AG20443 (cell line): ENCODE data around the gene SORCS3.

Experiments
- DNase-seq: peaks from one replicate; pipeline ENCODE4 v3.0.0; 2012; ENCODE audit warnings: low spot score, mixed read lengths

The SORCS3 gene

GRCh38 chr10:104844073-104844472 lies 203.0 kb downstream of the SORCS3 start:
- no peak for DNase-seq

- no peak for DNase-seq
These were observed 208.9 kb downstream of the SORCS3 start for GRCh38 chr10:104850023-104850422.

GRCh38 chr10:104867966-104868598 lies 227.0 kb downstream of the SORCS3 start:
- DNase-seq: no peak

GRCh38 chr10:104872691-104873090 lies 231.6 kb downstream of the SORCS3 start:
- DNase-seq: no peak

GRCh38 chr10:104873161-104873560 lies 232.1 kb downstream of the SORCS3 start:
- no peak for DNase-seq

- DNase-seq: no peak
These were observed 234.5 kb downstream of the SORCS3 start for GRCh38 chr10:104875561-104875960.

GRCh38 chr10:104880624-104881398 lies 239.7 kb downstream of the SORCS3 start:
- no peak for DNase-seq

- no peak for DNase-seq
These were observed 240.7 kb downstream of the SORCS3 start for GRCh38 chr10:104881740-104882139.

GRCh38 chr10:104892879-104893617 lies 252.0 kb downstream of the SORCS3 start:
- DNase-seq: no peak

- DNase-seq: no peak
These were observed 252.6 kb downstream of the SORCS3 start for GRCh38 chr10:104893701-104894100.

- no peak for DNase-seq
These were observed 253.6 kb downstream of the SORCS3 start for GRCh38 chr10:104894681-104895080.

- DNase-seq: no peak
These were observed 254.5 kb downstream of the SORCS3 start for GRCh38 chr10:104895541-104895940.

- no peak for DNase-seq
These were observed 254.9 kb downstream of the SORCS3 start for GRCh38 chr10:104895981-104896380.

- DNase-seq: no peak
These were observed 256.6 kb downstream of the SORCS3 start for GRCh38 chr10:104897696-104898095.

GRCh38 chr10:104899779-104900178 lies 258.7 kb downstream of the SORCS3 start:
- no peak for DNase-seq

- no peak for DNase-seq
These were observed 262.3 kb downstream of the SORCS3 start for GRCh38 chr10:104903433-104903832.

- no peak for DNase-seq
These were observed 263.7 kb downstream of the SORCS3 start for GRCh38 chr10:104904753-104905323.

- DNase-seq: no peak
These were observed 265.0 kb downstream of the SORCS3 start for GRCh38 chr10:104906112-104906511.

GRCh38 chr10:104907521-104907920 lies 266.4 kb downstream of the SORCS3 start:
- DNase-seq: no peak

GRCh38 chr10:104908581-104908980 lies 267.5 kb downstream of the SORCS3 start:
- DNase-seq: no peak

- DNase-seq: no peak
These were observed 269.6 kb downstream of the SORCS3 start for GRCh38 chr10:104910712-104911111.

GRCh38 chr10:104913390-104913789 lies 272.3 kb downstream of the SORCS3 start:
- no peak for DNase-seq

- no peak for DNase-seq
These were observed 279.4 kb downstream of the SORCS3 start for GRCh38 chr10:104920476-104920875.
